Neural progenitor cell (in vitro differentiated cells): Measurements from ENCODE around the gene LDLRAD4. TPM values are rescaled to one million over a fixed set of nuclear protein-coding genes. Genes with fewer than 3 reads are reported as not detected.

Experiments used
- DNase-seq: peaks from one replicate; pipeline ENCODE4 v3.0.0-alpha.2; 2016; ENCODE audit warnings: low spot score
- H2AFZ ChIP-seq: fragments of 200-600 bp; sonication (generic); replicated peaks from 2 replicates; pipeline ENCODE4 v1.6.1; 2016; ENCODE audit warnings: antibody characterized with exemption
- H3F3A ChIP-seq: fragments of 200-600 bp; sonication (generic); 2 replicates; pipeline ENCODE4 v1.6.1; 2016; ENCODE audit warnings: antibody characterized with exemption, low read depth
- H3K27ac ChIP-seq: fragments of 200-600 bp; sonication (generic); 2 replicates; pipeline ENCODE4 v1.5.1; 2016; ENCODE audit warnings: mild to moderate bottlenecking
- H3K27me3 ChIP-seq: fragments of 200-600 bp; sonication (generic); 2 replicates; pipeline ENCODE4 v1.6.1; 2016; ENCODE audit warnings: mild to moderate bottlenecking, moderate library complexity
- H3K36me3 ChIP-seq: fragments of 200-600 bp; sonication (generic); 2 replicates; pipeline ENCODE4 v1.5.1; 2016
- H3K4me1 ChIP-seq: fragments of 200-600 bp; sonication (generic); 2 replicates; pipeline ENCODE4 v1.6.1; 2016; ENCODE audit warnings: mixed run types
- H3K4me2 ChIP-seq: fragments of 200-600 bp; sonication (generic); 2 replicates; pipeline ENCODE4 v1.6.1; 2016
- H3K4me3 ChIP-seq: fragments of 200-600 bp; sonication (generic); 2 replicates; pipeline ENCODE4 v1.5.1; 2016
- H3K79me2 ChIP-seq: fragments of 200-600 bp; sonication (generic); 2 replicates; pipeline ENCODE4 v1.6.1; 2016; ENCODE audit warnings: low read depth
- H3K9ac ChIP-seq: fragments of 200-600 bp; sonication (generic); 2 replicates; pipeline ENCODE4 v1.6.1; 2016
- H3K9me3 ChIP-seq: fragments of 200-600 bp; sonication (generic); 2 replicates; pipeline ENCODE4 v1.5.1; 2016; ENCODE audit warnings: low read depth
- H4K20me1 ChIP-seq: fragments of 200-600 bp; sonication (generic); 2 replicates; pipeline ENCODE4 v1.6.1; 2016; ENCODE audit warnings: low read depth
- H3K27ac Mint-ChIP-seq: 3 replicates; pipeline ENCODE4 v1.8.0; 2021; ENCODE audit warnings: mixed read lengths
- H3K27me3 Mint-ChIP-seq: 2 replicates; pipeline ENCODE4 v1.8.0; 2022; ENCODE audit warnings: low read depth, mild to moderate bottlenecking, inconsistent platforms, moderate library complexity, mixed read lengths; ENCODE audit not compliant: insufficient read depth
- H3K36me3 Mint-ChIP-seq: 3 replicates; pipeline ENCODE4 v1.8.0; 2021; ENCODE audit warnings: mixed read lengths
- H3K4me1 Mint-ChIP-seq: 3 replicates; pipeline ENCODE4 v1.8.0; 2021; ENCODE audit warnings: mixed read lengths
- H3K4me3 Mint-ChIP-seq: 3 replicates; pipeline ENCODE4 v1.8.0; 2021; ENCODE audit warnings: mild to moderate bottlenecking, moderate library complexity, mixed read lengths
- H3K9me3 Mint-ChIP-seq: 3 replicates; pipeline ENCODE4 v1.8.0; 2020; ENCODE audit warnings: mixed read lengths
- CTCF ChIP-seq: fragments of 200-600 bp; sonication (generic); IDR thresholded peaks from 2 replicates; pipeline ENCODE4 v1.5.1; 2017; ENCODE audit warnings: antibody characterized with exemption, mild to moderate bottlenecking
- EZH2 ChIP-seq: fragments of 200-600 bp; sonication (generic); IDR thresholded peaks from 2 replicates; pipeline ENCODE4 v1.6.1; 2017; ENCODE audit warnings: antibody characterized with exemption, mild to moderate bottlenecking, moderate library complexity
- EZH2phosphoT487 ChIP-seq: fragments of 200-600 bp; sonication (generic); IDR thresholded peaks from 2 replicates; pipeline ENCODE4 v1.6.1; 2017; ENCODE audit warnings: antibody characterized with exemption
- total RNA-seq: library from RNA; depleted of rRNA; stranded (reverse); fragments of >200 nt; gene quantifications from 2 replicates; pipeline ENCODE4 v1.2.3, GENCODE V29; 2015; ENCODE audit warnings: low replicate concordance

The LDLRAD4 gene
- total RNA-seq, 1 donor from 2014 or later: 0.65 TPM

GRCh38 chr18:13420969-13421686 lies 202.6 kb downstream of the LDLRAD4 start:
- no peak overlapping the region for H3K4me3 Mint-ChIP-seq
- no peak overlapping the region for H3K27ac Mint-ChIP-seq
- TF ChIP-seq EZH2 (no peak), EZH2phosphoT487 (no peak), CTCF (no peak)
- H3K79me2 ChIP-seq: no peaks in the 10 kb centered on the region
- no peaks in the 10 kb centered on the region for H3K36me3 ChIP-seq
- peaks cover 3% of the 10 kb centered on the region for H3K27me3 Mint-ChIP-seq
- no peaks in the 10 kb centered on the region for H3K9me3 Mint-ChIP-seq
- H2AFZ ChIP-seq: no peak overlapping the region
- no peak overlapping the region for H3K4me3 ChIP-seq
- H3K4me1 ChIP-seq: no peaks in the 10 kb centered on the region
- H3K4me2 ChIP-seq: no peak overlapping the region
- no peaks in the 10 kb centered on the region for H3K27me3 ChIP-seq
- H3K9me3 ChIP-seq: no peaks in the 10 kb centered on the region
- no peak overlapping the region for H3K27ac ChIP-seq
- DNase-seq: no peak
- H3K4me1 Mint-ChIP-seq: peaks cover 13% of the 10 kb centered on the region
- no peak overlapping the region for H3K9ac ChIP-seq
- H4K20me1 ChIP-seq: no peaks in the 10 kb centered on the region
- no peaks in the 10 kb centered on the region for H3K36me3 Mint-ChIP-seq
- no peaks in the 10 kb centered on the region for H3F3A ChIP-seq

GRCh38 chr18:13422541-13423147 lies 204.1 kb downstream of the LDLRAD4 start:
- Histone ChIP-seq H2AFZ (no peak overlapping the region), H4K20me1 (no peaks in the 10 kb centered on the region), H3K79me2 (no peaks in the 10 kb centered on the region), H3K27ac (no peak overlapping the region), H3K27me3 (no peaks in the 10 kb centered on the region), H3K9ac (no peak overlapping the region), H3K36me3 (no peaks in the 10 kb centered on the region), H3F3A (no peaks in the 10 kb centered on the region), H3K4me2 (no peak overlapping the region), H3K4me3 (no peak overlapping the region), H3K4me1 (no peaks in the 10 kb centered on the region), H3K9me3 (no peaks in the 10 kb centered on the region)
- Mint-ChIP-seq H3K36me3 (no peaks in the 10 kb centered on the region), H3K27me3 (peaks cover 3% of the 10 kb centered on the region), H3K9me3 (no peaks in the 10 kb centered on the region), H3K4me3 (no peak overlapping the region), H3K27ac (no peak overlapping the region), H3K4me1 (peaks cover 13% of the 10 kb centered on the region)
- no peak for DNase-seq
- TF ChIP-seq CTCF (no peak), EZH2phosphoT487 (no peak), EZH2 (no peak)

DNA sequence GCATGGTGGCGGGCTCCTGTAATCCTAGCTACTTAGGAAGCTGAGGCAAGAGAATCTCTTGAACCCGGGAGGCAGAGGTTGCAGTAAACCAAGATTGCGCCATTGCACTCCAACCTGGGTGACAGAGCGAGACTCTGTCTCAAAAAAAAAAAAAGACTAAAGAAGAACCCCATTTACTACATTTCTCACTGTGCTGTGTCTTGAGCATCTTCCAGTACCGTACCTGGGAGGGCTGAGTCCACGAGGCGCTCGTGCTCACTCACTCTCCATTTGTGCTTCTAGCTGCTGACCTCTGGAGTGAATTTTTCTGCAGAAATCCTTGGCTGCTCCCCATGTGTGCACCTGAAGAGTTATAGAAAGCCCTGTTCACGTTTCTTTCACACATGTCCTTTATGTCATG lies 204.8 kb downstream of the LDLRAD4 start:
- Histone ChIP-seq H2AFZ (no peak overlapping the region), H3K27me3 (no peaks in the 10 kb centered on the region), H3K4me2 (no peak overlapping the region), H3K27ac (no peak overlapping the region), H3K36me3 (no peaks in the 10 kb centered on the region), H3K4me1 (no peaks in the 10 kb centered on the region), H4K20me1 (no peaks in the 10 kb centered on the region), H3K9me3 (no peaks in the 10 kb centered on the region), H3F3A (no peaks in the 10 kb centered on the region), H3K9ac (no peak overlapping the region), H3K79me2 (no peaks in the 10 kb centered on the region), H3K4me3 (no peak overlapping the region)
- TF ChIP-seq EZH2phosphoT487: no peak
- TF ChIP-seq CTCF: no peak
- no peak for TF ChIP-seq EZH2
- Mint-ChIP-seq H3K27ac (no peak overlapping the region), H3K4me1 (peaks cover 19% of the 10 kb centered on the region), H3K4me3 (no peak overlapping the region), H3K36me3 (no peaks in the 10 kb centered on the region), H3K9me3 (no peaks in the 10 kb centered on the region), H3K27me3 (no peaks in the 10 kb centered on the region)
- no peak for DNase-seq
